Lower leg skin (tissue), 3 donors: ENCODE measurements around the gene BBIP1.

Experiments used
- CTCF ChIP-seq, 3 donors: fragments of 450-650 bp; IDR thresholded peaks; one replicate each; pipeline ENCODE4 v1.5.1; 2016; ENCODE audit warnings: antibody characterized with exemption in 3 of 3, mild to moderate bottlenecking in 3 of 3, moderate library complexity in 2 of 3
- POLR2A ChIP-seq, 2 donors: fragments of 450-650 bp; IDR thresholded peaks; one replicate each; pipeline ENCODE4 v1.6.1; 2016 to 2017; ENCODE audit warnings: antibody characterized with exemption in 2 of 2, mild to moderate bottlenecking in 1 of 2, moderate library complexity in 1 of 2

- TF ChIP-seq CTCF (IDR thresholded peaks at IDR 0.05): no peak
- TF ChIP-seq POLR2A (IDR thresholded peaks at IDR 0.05): no peak
Observed at GRCh38 chr10:110876788-110877187, 42.2 kb downstream of the BBIP1 start.
